Left colon (tissue), 2 donors: Measurements from ENCODE around the gene DGKB. TPM values are rescaled to one million over a fixed set of nuclear protein-coding genes. Genes with fewer than 3 reads are reported as not detected.

Experiments used
- ATAC-seq: fragments of 200-7000 bp; cut with Tn5 transposase; one replicate; pipeline ENCODE4 v1.9.1; 2020; ENCODE audit warnings: mild to moderate bottlenecking, moderate library complexity
- DNase-seq, 2 donors: peaks; one replicate each; pipeline ENCODE4 v3.0.0-alpha.2; 2020
- intact Hi-C, 2 donors: fragments of 100-400 bp; cut with DNase I in 1 of 2; cut with micrococcal nuclease in 1 of 2; formaldehyde crosslinking; loops; one replicate each; pipeline versions ENCODE4 v1.11.2 to v1.14.0; 2022; cut with DNase I, micrococcal nuclease
- total RNA-seq, 2 donors: library from RNA; stranded (reverse); fragmentation: NEBNext Ultra II Directional; extraction: Animal tissue kit (Norgen Biotek cat#: 25700); gene quantifications; one replicate each; pipeline ENCODE4 v1.2.1, GENCODE V29; 2021
- donor health status: DM: no; HTN: no; CAD: no.
- donor health status: DM: yes; HTN: yes; CAD: no.

DGKB gene
- total RNA-seq, 2 donors from 2014 or later = 0.06 to 0.39 TPM

DNA sequence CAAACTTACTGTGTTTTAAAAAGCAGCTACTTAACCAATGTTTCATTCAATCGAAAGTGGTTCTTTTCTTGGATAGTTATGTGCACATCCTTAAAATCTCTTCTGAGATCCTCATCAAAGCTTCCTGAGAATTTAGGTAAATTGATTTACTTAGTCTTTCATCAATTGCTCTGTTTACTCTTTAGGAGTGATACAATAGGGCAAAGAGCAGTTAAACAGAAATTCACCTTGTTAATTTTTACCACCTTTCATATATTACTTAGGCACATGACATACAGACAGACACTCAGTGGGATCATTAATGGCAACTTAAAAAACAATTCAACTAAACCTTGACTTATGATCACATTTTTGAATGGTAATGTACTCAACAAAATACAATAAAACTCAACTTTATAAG lies 456.3 kb downstream of the DGKB start:
- DNase-seq (no peak), ATAC-seq (no peak)
- intact Hi-C loops = no loop called here

DNA sequence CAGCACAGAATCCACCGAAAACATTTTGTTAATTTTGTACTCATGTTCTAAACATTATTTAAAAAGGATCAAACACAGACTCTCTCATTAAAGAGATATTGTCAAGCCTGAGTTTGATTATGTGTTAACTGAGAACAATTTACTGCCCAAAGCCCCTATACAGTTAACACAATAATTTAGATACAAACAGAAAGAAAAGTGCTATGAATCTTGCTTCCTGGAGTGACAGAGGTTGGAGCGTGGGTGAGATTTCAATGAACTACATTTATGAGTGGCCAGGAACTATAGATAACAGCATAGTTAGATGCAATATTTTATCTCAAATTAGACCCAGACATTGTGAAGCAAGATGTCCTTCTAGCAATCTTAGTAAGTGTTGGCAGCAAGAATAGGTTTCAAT lies 464.2 kb downstream of the DGKB start:
- no peak for ATAC-seq
- intact Hi-C loops = no loop called here
- DNase-seq = no peak

DNA sequence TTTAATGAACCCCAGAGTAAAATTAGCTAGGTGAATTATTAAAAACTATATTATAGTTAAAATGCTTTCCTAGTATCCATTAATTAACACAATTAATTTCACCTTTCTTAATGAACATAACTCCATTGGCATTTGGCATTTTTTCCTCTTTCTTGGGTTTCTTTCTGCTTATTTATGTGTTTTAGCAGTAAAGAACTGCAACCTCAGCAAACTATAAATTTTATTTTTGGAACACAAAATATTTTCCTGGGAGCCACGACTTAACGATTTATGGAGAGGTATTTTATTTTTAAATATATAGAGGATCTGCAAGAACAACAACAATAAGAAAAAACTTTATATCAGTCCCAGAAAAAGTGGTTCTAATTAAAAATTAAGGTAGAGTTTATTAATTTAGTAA lies 465.7 kb downstream of the DGKB start:
- ATAC-seq (no peak), DNase-seq (no peak)
- intact Hi-C loops = no loop called here

DNA sequence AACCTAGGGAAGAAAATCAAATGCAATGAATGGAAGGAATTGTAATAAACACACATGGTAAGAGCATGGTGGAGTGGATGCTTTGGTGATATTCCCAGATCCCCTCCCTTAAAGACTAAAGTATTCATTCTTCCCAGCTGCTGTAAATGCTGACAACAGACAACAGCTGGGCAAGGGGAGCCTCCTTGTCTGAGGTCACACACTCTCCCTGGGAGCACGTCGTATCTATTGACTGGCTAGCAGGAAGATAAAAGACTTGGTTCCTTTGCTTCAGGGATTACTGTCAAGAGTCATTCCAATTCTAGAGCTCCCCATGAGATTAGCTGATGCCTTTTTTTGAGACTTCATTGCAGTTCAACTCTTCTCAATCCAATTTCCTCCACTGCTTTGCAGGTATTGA lies 469.6 kb downstream of the DGKB start:
- ATAC-seq (no peak), DNase-seq (no peak)
- intact Hi-C loops = no loop called here

DNA sequence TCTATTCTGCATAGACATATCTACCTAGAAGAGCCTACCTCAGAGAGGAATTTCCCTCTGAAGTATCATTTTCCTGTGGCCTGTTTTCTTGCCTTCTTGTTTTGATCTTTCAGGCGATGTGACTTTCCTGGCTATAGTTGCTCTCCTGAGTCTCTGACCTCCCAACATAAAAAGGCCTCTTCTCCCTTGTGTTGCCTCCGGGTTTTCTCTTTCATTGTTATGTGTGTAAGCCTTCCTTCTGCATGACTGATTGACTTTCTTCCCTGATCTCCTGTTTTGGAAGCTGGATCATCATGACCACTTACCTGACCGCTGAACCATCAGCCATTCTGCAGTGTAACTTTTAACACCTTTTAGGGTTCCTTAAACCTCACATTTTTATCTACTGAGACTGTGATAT lies 471.6 kb downstream of the DGKB start:
- intact Hi-C loops = no loop called here
- DNase-seq (no peak), ATAC-seq (no peak)

DNA sequence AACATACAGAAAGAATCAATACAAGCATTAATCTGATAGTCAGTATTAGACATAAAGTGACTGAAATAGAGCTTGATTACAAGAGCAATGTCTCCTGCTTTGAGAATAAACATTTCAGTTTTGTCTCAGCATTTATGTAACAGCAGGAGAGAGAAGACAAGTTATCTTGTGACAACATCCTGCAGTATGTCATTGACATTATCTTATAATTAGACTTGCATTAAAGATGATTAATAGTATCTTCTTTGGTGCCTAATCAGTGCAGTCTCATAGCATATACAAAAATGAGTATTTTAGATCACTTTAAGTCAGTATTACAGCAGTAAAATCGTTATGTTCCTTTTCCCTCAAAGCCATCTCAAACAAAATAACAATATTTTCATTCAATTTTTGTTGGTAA lies 477.0 kb downstream of the DGKB start:
- intact Hi-C loops = no loop called here
- DNase-seq (no peak), ATAC-seq (no peak)

DNA sequence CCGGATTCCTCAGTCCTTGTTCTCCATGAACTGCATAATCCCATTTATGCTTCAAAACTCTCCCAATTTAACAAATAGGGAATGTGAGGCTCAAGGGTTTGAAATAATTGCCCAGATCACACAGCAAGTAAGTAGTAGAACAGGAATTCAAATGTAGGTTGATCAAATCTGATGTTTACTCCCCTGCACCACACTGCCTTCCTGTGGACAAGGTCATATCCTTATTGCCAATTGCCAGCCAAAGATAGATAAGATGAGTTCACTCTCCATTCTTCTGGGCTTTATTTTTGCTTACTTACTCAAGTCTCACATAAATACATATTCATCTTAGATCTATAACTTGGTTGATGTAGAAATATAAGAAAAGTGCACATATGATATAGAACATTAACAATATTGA lies 477.9 kb downstream of the DGKB start:
- DNase-seq (no peak), ATAC-seq (no peak)
- intact Hi-C loops = no loop called here

DNA sequence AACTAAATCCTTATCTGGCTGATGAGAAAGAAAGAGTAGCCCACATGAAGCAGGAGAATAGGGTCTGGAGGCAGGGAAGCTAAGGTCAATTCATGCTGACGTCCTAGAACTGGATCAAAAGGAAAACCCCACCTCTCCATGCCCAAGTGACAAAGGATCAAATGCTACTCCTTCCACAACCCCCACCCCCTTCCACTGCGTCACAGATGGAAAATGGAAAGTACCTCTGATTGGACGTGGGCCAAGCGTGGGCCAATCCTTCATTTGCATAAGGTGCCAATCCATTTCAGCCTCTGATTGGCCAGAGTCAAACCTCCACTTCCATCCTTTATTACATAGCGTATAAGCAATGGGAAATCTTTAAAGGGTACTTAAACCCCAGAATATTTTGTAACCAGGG lies 481.8 kb downstream of the DGKB start:
- DNase-seq (no peak), ATAC-seq (no peak)
- intact Hi-C loops = no loop called here

DNA sequence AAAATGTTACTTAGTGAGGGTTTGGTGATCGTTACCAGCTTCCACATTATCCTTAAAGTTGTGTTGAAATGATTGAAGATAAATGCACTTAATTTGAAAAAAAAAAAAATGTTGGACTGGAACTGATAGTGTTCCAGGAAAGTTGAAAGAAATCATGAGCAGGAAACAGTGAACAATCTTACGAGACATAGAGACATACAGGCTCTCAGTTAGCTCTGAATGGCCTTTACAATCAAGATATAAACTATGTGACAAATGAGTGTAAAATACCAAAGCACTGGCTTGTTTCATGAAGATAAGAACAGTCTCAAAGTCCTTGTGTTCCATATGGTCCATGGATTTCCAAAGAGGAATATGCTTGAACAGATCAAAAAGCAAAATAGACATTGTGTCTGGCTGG lies 483.0 kb downstream of the DGKB start:
- intact Hi-C loops = no loop called here
- no peak for DNase-seq
- ATAC-seq = no peak

DNA sequence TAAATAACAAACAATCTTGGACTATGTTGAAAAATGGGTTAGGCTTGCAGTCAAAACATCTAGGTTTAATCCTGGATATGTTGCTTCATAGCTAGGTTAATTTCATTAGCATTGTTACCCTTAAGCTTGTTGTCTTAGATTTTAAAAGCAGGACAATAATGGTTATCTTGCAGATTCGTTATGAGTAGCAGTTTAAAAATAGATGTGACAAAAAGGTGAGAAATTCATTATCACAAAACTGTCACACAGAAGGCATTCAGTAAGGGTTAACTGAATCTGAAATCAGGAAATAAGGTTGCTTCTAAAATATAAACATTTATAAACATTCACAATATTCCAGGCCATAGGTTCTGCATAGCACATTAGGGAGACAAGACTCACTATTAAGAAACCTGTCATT lies 483.9 kb downstream of the DGKB start:
- intact Hi-C loops = no loop called here
- ATAC-seq (no peak), DNase-seq (no peak)

DNA sequence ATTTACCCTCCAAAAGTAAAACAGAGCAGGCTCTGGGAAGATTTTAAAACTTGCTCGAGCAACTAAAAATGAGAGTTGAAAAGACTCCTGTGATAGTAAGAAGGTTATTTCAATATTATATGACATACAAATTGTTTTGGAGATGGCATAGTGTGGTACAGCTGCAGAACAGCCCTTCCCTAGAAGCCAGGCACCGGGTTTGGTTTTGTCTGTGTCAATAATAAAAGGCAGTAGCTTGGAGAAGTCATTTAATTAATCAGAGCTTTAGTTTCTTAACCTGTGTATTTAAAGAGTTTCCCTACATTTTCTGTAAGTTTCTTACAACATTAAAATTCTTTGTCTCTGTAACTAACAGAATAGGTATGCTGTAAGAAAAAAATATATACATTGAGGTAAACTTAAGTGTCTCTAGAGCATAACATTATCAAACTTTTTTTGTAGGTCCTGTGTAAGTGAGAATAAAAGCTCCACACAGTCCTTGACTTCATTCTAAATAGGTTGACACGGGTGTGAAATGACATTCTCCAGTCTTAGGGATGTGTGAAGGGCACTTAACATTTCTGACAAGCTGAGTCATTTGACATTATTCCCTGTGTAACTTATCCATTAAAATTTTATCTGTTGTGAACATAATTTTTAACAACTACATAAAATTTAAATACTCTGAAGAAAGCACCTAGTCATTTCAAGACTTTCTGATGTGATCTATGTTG lies 488.1 kb downstream of the DGKB start:
- DNase-seq (no peak), ATAC-seq (no peak)
- intact Hi-C loops = no loop called here

DNA sequence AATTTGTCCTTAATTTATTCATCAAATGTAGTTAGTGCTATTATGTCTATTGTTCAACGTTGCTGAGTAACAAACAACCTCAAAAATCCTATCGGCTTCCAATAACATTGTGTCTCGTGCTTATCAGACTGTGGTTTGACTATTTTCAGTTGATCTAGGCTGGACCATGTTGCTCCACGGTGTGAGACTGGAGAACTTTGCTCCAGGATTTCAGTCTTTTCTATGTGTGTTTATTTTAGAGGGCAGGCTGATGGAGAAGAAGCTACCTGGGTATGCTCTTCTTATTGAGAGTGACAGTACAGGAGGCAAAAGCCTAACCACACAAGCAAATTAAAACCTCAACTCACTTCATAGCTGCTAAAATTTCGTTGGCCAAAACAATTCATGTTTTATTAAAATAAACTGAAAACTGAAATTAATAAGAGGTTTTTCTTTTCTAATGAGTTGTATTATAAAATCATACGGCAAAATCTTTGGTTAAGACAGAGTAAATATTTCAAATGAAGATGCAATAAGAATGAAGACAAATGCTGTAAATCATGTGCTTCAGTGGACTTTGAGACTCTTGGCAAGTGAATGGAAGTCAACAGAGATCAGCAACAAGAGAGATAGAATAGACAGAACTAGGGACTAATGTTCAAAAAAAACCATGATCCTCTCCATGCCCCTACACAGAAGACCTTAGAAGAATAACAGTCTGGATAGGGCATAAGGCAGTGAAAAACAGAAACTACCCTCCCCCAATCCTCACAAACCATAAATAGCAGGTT lies 495.1 kb downstream of the DGKB start:
- intact Hi-C loops = no loop called here
- ATAC-seq = no peak
- no peak for DNase-seq

DNA sequence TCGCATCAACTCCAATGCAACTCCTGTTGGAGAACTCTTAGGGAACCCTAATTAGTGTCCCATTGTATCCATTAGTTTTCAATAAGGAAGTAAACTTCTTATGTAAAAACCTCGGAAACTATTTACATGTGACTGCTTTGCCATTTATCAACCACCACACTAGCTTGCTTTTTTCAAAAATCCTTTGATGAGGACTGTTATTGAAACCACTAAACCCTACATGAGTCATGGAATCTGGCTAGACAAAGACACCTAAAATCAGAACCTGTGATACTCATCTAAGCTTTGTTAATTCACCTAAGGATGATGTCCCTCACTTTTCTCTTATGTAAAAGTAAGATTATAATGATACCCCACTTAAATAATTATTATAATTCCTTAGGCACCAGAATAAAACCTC lies 499.0 kb downstream of the DGKB start:
- DNase-seq (no peak), ATAC-seq (no peak)

DNA sequence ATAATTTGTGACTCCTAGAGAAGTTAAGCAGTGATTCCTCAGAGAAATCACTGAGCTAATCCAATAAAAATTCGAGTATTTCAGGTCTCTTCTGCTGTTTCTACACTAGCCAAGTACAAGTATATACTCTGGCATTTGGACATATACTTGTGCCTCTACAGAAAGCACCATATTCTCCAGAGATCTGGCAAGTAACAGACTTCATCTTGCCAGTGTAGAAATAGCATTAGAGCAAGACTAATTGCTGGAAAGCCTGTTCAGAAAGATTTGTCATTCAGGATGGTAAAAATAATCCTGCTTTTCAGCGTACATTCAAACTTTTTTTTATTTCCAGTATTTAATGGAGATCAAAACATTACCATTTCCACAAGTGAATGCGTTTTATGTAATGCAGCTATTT lies 502.3 kb downstream of the DGKB start:
- DNase-seq (no peak), ATAC-seq (no peak)
- intact Hi-C loops = no loop called here

More for the DNA sequence above, 499.0 kb downstream of the DGKB start:
- intact Hi-C loops = no loop called here

DNA sequence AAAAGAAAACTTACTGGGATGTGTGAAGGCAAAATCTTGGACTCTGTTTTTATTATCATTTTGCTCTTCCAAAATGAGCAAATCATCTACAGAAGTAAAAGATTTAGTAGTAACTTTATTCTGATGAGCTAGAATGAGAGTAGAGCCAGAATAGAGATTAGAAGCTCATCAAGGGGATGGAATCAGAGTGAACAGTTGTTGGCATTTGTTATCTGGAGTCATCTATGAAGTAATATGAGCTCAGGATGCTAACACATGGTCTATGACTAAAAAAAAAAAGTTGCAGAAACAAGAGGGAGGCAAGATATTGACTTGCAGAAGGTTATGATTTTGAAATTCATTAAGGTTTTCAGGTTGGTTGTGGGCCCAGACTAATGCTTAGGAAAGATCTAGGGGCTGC lies 504.0 kb downstream of the DGKB start:
- intact Hi-C loops = no loop called here

DNA sequence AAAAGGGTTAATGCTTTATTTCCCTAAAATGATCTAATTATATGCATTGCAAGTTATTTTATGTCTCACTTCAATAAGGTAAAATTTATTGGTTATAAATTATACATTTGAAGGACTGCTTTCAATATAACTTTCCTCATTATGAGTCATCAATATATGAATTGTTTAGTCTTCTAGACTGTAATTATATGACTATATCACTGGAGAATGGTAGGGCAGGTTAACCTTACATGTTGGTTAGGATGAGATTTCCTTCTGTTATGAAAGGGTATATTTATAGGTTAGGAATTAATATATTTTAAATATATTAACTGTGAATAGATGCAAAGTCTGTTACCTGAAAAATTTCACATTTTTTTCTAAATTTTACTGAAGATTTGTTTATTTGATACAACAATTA lies 506.7 kb downstream of the DGKB start:
- intact Hi-C loops = no loop called here
- ATAC-seq (no peak), DNase-seq (no peak)

More for the DNA sequence above, 504.0 kb downstream of the DGKB start:
- DNase-seq = no peak
- no peak for ATAC-seq

DNA sequence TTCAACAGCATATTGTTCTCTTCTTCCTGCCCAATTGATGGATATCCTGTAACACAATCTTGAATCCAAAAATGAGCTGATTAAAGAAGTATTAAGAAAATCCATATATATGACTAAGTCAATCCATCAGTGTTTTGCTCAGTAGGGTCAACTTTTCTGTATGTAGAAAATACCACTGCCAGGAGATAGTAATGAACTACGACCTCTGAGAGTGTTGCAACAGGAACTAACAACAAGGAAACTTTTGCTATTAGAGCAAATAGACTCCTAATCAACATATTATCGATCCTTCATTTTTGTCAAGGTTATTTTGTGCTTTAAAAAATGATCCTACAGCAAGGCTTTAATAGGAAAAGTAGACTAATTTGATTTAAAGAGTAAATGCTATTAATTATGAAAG lies 507.8 kb downstream of the DGKB start:
- ATAC-seq (no peak), DNase-seq (no peak)
- intact Hi-C loops = no loop called here

DNA sequence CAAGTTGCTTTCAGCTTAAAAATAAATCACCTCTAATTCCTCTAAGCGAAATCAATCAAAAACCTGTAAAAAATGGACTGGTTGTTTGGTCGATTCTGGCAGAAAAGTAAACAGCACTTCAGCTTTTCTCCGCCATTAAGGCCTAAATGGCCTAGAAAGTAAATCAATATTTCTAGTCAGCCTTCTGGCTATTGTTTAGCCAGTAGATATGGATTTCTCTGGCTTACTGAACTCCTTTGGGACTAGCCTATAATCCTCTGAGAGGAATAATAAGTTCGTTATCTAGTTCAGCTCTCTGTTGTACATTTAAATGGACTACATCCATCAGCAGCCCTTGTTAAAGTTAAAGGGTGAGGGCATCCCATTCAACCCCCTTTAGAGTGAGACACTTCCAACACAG lies 513.0 kb downstream of the DGKB start:
- intact Hi-C loops = no loop called here
- ATAC-seq (no peak), DNase-seq (no peak)

DNA sequence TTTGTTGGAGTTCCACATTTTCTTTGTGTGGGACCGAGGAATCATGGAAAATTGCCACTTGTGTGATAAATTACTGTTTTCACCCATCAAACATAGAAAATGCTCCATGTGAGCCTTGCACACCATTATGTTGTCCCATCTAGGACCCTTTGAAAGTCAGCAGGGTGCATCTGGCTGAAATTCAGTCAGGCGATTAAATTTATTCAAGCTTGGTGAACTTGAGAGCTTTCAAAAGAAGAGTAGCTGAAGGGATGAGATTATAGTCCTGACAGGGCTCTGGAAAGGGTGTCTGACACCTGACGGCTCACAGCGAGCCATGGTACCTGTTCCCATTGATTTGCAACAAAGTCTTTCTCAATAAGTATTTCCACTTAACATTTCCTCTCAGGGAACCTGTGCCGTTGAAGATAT lies 513.4 kb downstream of the DGKB start:
- DNase-seq (no peak), ATAC-seq (no peak)
- intact Hi-C loops = no loop called here

DNA sequence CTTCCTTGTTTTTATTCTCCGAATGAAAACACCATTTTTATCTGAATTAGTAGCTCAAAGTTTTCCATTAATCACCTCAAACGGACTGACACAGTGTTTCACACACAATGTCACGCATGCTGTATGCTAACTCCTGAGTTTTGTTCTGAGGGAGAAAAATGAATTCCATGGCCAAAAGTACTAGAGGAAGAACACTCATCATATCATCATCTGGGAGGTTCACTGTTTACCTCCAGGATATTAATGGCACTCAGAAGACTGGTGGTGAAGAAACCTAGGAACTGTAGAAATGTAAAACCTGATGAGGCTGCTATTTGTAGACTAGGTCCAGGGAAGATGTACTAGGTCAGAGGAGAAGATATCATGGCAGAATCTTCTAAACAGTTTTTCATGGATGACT lies 517.5 kb downstream of the DGKB start:
- DNase-seq (no peak), ATAC-seq (no peak)
- intact Hi-C loops = no loop called here

DNA sequence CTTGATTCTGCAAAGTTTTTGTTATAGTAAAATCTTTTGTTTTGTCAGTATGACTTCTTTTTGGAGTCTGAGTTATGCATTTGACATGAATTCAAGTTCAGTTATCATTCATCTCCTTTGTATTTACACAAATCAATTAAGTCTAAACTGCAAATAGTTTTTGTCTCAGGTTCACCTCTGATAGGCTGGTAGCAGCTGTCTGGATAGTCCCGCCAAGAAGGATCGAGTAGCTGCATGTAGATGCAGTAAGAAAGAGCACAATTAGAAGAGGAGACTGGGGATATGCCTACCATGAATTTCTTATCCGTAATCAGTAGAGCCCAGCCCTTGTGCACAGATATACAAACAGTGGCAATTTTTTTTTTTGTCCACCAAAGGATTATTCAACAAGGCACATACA lies 520.6 kb downstream of the DGKB start:
- intact Hi-C loops = no loop called here
- no peak for ATAC-seq
- no peak for DNase-seq
